DMS53 (cell line): Measurements from ENCODE around the gene ADAMTS2.

Experiments used
- DNase-seq: peaks from one replicate; lab custom pipeline; 2025; lab: John Stamatoyannopoulos, UW

The ADAMTS2 gene

GRCh38 chr5:179278546-179278945 lies 66.7 kb downstream of the ADAMTS2 start:
- no peak for DNase-seq

- DNase-seq: no peak
These were observed 67.1 kb downstream of the ADAMTS2 start for GRCh38 chr5:179278119-179278518.

GRCh38 chr5:179276838-179277395 lies 68.3 kb downstream of the ADAMTS2 start:
- no peak for DNase-seq

GRCh38 chr5:179275941-179276837 lies 69.1 kb downstream of the ADAMTS2 start:
- DNase-seq: no peak

GRCh38 chr5:179275381-179275878 lies 69.8 kb downstream of the ADAMTS2 start:
- DNase-seq: no peak

GRCh38 chr5:179274321-179275315 lies 70.6 kb downstream of the ADAMTS2 start:
- DNase-seq: no peak

- no peak for DNase-seq
These were observed 71.7 kb downstream of the ADAMTS2 start for GRCh38 chr5:179273441-179274145.

GRCh38 chr5:179273073-179273435 lies 72.2 kb downstream of the ADAMTS2 start:
- no peak for DNase-seq

GRCh38 chr5:179272326-179273072 lies 72.8 kb downstream of the ADAMTS2 start:
- no peak for DNase-seq

GRCh38 chr5:179271821-179272325 lies 73.4 kb downstream of the ADAMTS2 start:
- DNase-seq: no peak

GRCh38 chr5:179271428-179271734 lies 73.9 kb downstream of the ADAMTS2 start:
- no peak for DNase-seq

GRCh38 chr5:179270581-179271427 lies 74.5 kb downstream of the ADAMTS2 start:
- no peak for DNase-seq

- no peak for DNase-seq
These were observed 75.3 kb downstream of the ADAMTS2 start for GRCh38 chr5:179269781-179270543.

GRCh38 chr5:179268966-179269693 lies 76.1 kb downstream of the ADAMTS2 start:
- no peak for DNase-seq

- DNase-seq: no peak
These were observed 76.8 kb downstream of the ADAMTS2 start for GRCh38 chr5:179268399-179268952.

- DNase-seq: no peak
These were observed 77.6 kb downstream of the ADAMTS2 start for GRCh38 chr5:179267671-179268083.

- DNase-seq: no peak
These were observed 78.1 kb downstream of the ADAMTS2 start for GRCh38 chr5:179267071-179267670.
